GM19467 (cell line): ENCODE data around the gene GLYATL1B.

ENCODE experiments used
- ATAC-seq: cut with Tn5 transposase; IDR thresholded peaks from one replicate; pipeline ENCODE4 v1.9.1; 2021; ENCODE audit warnings: mild to moderate bottlenecking, moderate library complexity; ENCODE audit not compliant: unreplicated experiment

Gene GLYATL1B

GRCh38 chr11:59142530-59143507 lies 56.7 kb downstream of the GLYATL1B start, which contains the start of gene FAM111A:
TSS of gene FAM111A (plus strand) at chr11:59142856. CDS start at chr11:59148873, 6,017 bp downstream.
- ATAC-seq: peak; percentile 69

- no peak for ATAC-seq
These were observed 58.0 kb downstream of the GLYATL1B start for GRCh38 chr11:59144096-59144495.
